ENCODE results near the gene GSC. TPM values are rescaled to one million over a fixed set of nuclear protein-coding genes. Genes with fewer than 3 reads are reported as not detected.

The GSC gene
- total and polyA plus RNA-seq, 2 experiments from 2014 or later, result 0.27 to 0.97 TPM

DNA sequence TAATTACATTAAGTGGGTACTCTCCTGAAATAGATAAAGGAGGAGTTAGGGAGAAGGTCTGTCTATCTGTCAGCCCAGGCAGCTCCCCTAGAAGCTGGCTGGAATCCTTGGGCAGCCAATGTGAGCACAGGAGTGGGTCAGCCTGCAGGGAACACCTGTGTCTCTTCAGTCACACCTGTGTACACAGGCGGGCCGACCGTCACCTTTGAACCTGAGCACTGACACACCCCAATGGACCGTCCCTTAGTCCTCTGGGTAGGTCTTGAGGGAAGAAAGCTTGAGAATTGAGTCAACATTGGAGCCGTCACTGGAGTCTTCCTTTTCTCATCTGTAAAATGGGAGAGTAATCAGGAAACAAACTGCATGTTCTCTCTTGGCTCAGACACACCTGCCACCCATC lies 9.8 kb upstream of the GSC start:
- Mint-ChIP-seq H3K27me3 (ENCODE audit: insufficient read depth, low read depth, poor library complexity) (peaks cover 54% of the 10 kb centered on the region), H3K27ac (no peak overlapping the region), H3K9me3 (no peaks in the 10 kb centered on the region; the same call in 2 of the 3 replicates), H3K36me3 (ENCODE audit: low read depth) (no peaks in the 10 kb centered on the region), H3K4me1 (peaks cover 37% of the 10 kb centered on the region), H3K4me3 (no peak overlapping the region)
- peaks cover 70% of the 10 kb centered on the region for H3K27me3 ChIP-seq (ENCODE audit: insufficient read depth)
- H3K9me2 ChIP-seq (ENCODE audit: insufficient read depth), result no peaks in the 10 kb centered on the region
- no peaks in the 10 kb centered on the region for H3K36me3 ChIP-seq (ENCODE audit: insufficient read depth)
- ATAC-seq (no peak), DNase-seq (ENCODE audit: low spot score) (no peak)
- no peak overlapping the region for H3K27ac ChIP-seq (ENCODE audit: low read depth)
- H2AFZ ChIP-seq, result no peak overlapping the region
- no peaks in the 10 kb centered on the region for H3K79me2 ChIP-seq (replicated peaks; ENCODE audit: insufficient read depth)
- no peak overlapping the region for H3K4me2 ChIP-seq
- no peak overlapping the region for H3K4me3 ChIP-seq
- no peaks in the 10 kb centered on the region; the same call in 1 of the 2 replicates for H4K20me1 ChIP-seq (replicated peaks; ENCODE audit: insufficient read depth)
- peaks cover 36% of the 10 kb centered on the region for H3K4me1 ChIP-seq (ENCODE audit: insufficient read depth)
- no peaks in the 10 kb centered on the region; the same call in 1 of the 2 replicates for H3F3A ChIP-seq (replicated peaks; ENCODE audit: low read depth)
- TF ChIP-seq NANOG (IDR thresholded peaks at IDR 0.05; ENCODE audit: borderline replicate concordance) (no peak), ZNF331 (CRISPR knock-in tag; IDR thresholded peaks at IDR 0.05; ENCODE audit: low read depth) (no peak), CTCF (conservative IDR thresholded peaks at IDR 0.05; ENCODE audit: low read depth in 2 of 2) (no peak)

DNA sequence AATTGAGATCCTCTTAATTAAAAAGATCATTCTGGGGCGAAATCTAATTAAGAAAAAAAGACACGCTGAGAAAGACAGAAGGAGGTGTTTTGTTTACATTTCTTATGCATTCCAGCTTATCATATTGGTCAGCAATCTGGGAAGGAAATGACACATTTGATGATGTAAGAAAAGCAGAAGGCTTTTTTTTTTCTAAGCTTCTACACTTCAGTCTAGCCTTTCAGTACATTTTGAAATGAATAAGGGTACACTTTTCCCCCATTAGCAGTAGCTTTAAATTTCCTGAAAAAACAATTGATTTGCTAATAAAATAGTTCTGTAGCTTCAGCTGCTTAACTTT lies 5.9 kb upstream of the GSC start:
- H3K27ac ChIP-seq (ENCODE audit: low read depth), result no peak overlapping the region
- no peaks in the 10 kb centered on the region for H3K36me3 ChIP-seq (ENCODE audit: insufficient read depth)
- DNase-seq (ENCODE audit: low spot score) (no peak), ATAC-seq (no peak)
- Mint-ChIP-seq H3K9me3 (no peaks in the 10 kb centered on the region; the same call in 2 of the 3 replicates), H3K27ac (no peak overlapping the region), H3K4me3 (peak overlapping the region; percentile 49), H3K4me1 (peaks cover 64% of the 10 kb centered on the region), H3K36me3 (ENCODE audit: low read depth) (no peaks in the 10 kb centered on the region; the same call in 2 of the 3 replicates), H3K27me3 (ENCODE audit: insufficient read depth, low read depth, poor library complexity) (peaks cover 83% of the 10 kb centered on the region)
- peak overlapping the region; percentile 56 for H3K4me2 ChIP-seq
- H2AFZ ChIP-seq, result no peak overlapping the region
- H3K27me3 ChIP-seq (ENCODE audit: insufficient read depth), result peaks cover 97% of the 10 kb centered on the region
- no peaks in the 10 kb centered on the region for H3K9me2 ChIP-seq (ENCODE audit: insufficient read depth)
- peak overlapping the region; percentile 26 for H3K4me3 ChIP-seq
- H4K20me1 ChIP-seq (replicated peaks; ENCODE audit: insufficient read depth), result peaks cover 1% of the 10 kb centered on the region
- H3K4me1 ChIP-seq (ENCODE audit: insufficient read depth), result peaks cover 66% of the 10 kb centered on the region
- H3K79me2 ChIP-seq (replicated peaks; ENCODE audit: insufficient read depth), result no peaks in the 10 kb centered on the region
- peaks cover 9% of the 10 kb centered on the region for H3F3A ChIP-seq (replicated peaks; ENCODE audit: low read depth)
- TF ChIP-seq EZH2 (IDR thresholded peaks at IDR 0.05; ENCODE audit: low read depth, unreplicated experiment) (no peak), REST (IDR thresholded peaks at IDR 0.05; ENCODE audit: unreplicated experiment) (no peak), STAT1 (IDR thresholded peaks at IDR 0.05; ENCODE audit: unreplicated experiment) (no peak), ZNF331 (CRISPR knock-in tag; IDR thresholded peaks at IDR 0.05; ENCODE audit: low read depth) (no peak), JUNB (IDR thresholded peaks at IDR 0.05; ENCODE audit: unreplicated experiment) (no peak), EZH2phosphoT487 (IDR thresholded peaks at IDR 0.05; ENCODE audit: unreplicated experiment) (no peak)
- TF ChIP-seq, protein P1, sequence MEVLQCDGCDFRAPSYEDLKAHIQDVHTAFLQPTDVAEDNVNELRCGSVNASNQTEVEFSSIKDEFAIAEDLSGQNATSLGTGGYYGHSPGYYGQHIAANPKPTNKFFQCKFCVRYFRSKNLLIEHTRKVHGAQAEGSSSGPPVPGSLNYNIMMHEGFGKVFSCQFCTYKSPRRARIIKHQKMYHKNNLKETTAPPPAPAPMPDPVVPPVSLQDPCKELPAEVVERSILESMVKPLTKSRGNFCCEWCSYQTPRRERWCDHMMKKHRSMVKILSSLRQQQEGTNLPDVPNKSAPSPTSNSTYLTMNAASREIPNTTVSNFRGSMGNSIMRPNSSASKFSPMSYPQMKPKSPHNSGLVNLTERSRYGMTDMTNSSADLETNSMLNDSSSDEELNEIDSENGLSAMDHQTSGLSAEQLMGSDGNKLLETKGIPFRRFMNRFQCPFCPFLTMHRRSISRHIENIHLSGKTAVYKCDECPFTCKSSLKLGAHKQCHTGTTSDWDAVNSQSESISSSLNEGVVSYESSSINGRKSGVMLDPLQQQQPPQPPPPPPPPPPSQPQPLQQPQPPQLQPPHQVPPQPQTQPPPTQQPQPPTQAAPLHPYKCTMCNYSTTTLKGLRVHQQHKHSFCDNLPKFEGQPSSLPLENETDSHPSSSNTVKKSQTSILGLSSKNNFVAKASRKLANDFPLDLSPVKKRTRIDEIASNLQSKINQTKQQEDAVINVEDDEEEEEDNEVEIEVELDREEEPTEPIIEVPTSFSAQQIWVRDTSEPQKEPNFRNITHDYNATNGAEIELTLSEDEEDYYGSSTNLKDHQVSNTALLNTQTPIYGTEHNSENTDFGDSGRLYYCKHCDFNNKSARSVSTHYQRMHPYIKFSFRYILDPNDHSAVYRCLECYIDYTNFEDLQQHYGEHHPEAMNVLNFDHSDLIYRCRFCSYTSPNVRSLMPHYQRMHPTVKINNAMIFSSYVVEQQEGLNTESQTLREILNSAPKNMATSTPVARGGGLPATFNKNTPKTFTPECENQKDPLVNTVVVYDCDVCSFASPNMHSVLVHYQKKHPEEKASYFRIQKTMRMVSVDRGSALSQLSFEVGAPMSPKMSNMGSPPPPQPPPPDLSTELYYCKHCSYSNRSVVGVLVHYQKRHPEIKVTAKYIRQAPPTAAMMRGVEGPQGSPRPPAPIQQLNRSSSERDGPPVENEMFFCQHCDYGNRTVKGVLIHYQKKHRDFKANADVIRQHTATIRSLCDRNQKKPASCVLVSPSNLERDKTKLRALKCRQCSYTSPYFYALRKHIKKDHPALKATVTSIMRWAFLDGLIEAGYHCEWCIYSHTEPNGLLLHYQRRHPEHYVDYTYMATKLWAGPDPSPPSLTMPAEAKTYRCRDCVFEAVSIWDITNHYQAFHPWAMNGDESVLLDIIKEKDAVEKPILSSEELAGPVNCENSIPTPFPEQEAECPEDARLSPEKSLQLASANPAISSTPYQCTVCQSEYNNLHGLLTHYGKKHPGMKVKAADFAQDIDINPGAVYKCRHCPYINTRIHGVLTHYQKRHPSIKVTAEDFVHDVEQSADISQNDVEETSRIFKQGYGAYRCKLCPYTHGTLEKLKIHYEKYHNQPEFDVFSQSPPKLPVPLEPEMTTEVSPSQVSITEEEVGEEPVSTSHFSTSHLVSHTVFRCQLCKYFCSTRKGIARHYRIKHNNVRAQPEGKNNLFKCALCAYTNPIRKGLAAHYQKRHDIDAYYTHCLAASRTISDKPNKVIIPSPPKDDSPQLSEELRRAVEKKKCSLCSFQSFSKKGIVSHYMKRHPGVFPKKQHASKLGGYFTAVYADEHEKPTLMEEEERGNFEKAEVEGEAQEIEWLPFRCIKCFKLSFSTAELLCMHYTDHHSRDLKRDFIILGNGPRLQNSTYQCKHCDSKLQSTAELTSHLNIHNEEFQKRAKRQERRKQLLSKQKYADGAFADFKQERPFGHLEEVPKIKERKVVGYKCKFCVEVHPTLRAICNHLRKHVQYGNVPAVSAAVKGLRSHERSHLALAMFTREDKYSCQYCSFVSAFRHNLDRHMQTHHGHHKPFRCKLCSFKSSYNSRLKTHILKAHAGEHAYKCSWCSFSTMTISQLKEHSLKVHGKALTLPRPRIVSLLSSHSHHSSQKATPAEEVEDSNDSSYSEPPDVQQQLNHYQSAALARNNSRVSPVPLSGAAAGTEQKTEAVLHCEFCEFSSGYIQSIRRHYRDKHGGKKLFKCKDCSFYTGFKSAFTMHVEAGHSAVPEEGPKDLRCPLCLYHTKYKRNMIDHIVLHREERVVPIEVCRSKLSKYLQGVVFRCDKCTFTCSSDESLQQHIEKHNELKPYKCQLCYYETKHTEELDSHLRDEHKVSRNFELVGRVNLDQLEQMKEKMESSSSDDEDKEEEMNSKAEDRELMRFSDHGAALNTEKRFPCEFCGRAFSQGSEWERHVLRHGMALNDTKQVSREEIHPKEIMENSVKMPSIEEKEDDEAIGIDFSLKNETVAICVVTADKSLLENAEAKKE (CRISPR knock-in tag; IDR thresholded peaks at IDR 0.05), result no peak
